T-helper 1 cell treated with Interleukin-12 subunit alpha and Interleukin-12 subunit beta and Interleukin-4 antibody, amounts not matched to agents 30 ng/mL and 1 ng/mL, for 36 hours (primary cell): ENCODE data around the gene HDDC3. TPM values are rescaled to one million over a fixed set of nuclear protein-coding genes. Genes with fewer than 3 reads are reported as not detected.
"Not testable (repeated sequence)": the region's sequence is repeated elsewhere in the genome, so short reads cannot be mapped to it uniquely, and the experiment has no call there.

Source experiments
- intact Hi-C: fragments of 100-400 bp; cut with micrococcal nuclease; formaldehyde crosslinking; loops from one replicate; pipeline ENCODE4 v1.15.1; 2024
- total RNA-seq: library from RNA; stranded (reverse); gene quantifications from 2 replicates; pipeline ENCODE4 v1.2.3, GENCODE V29; 2022

The HDDC3 gene
- total RNA-seq, 1 donor from 2014 or later = 28.6 TPM

DNA sequence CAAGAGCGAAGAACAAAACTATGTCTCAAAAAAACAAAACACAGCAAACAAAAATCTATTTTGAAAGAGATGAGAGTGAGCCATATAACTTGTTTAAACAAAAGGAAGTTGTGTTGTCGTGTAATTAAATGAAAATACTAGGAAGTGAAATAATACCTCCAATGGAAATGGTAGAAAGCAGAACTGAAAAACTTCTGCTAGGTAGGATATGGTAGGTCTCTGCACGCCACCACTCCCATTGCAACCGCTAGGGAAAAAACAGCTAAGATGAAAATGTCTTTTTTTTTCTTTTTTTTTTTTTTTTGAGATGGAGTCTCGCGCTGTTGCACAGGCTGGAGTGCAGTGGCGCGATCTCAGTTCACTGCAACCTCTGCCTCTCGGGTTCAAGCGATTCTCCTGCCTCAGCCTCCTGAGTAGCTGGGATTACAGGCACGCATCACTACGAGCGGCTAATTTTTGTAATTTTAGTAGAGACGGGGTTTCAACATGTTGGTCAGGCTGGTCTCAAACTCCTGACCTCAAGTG lies 35.2 kb downstream of the HDDC3 start:
- intact Hi-C loops = not testable (repeated sequence)

DNA sequence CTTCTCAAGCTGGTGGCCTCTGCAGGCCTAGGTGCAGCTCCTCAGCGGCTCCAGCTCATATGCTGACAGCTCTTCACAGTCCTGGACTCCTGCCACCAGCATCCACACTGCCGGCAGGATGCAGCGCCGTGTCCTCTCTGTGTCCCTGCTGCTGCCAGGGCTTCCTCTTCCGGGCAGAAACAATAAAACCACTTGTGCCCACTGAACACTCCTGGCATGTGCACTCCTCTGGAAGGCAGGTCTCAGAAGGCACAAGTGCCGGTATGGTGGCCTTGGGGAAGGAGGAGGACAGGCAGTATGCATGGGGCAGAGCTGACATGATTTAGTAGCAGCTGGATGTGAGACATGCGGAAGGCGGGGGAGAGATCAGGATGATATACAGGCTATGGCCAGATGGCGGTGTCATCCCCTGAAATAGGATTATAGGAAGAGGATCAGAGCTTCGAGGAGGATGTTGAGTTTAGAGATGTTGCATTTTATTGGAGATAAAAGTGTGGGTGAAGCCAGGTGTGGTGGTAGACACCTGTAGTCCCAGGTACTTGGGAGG lies 36.7 kb downstream of the HDDC3 start:
- intact Hi-C loops = no loop called here

DNA sequence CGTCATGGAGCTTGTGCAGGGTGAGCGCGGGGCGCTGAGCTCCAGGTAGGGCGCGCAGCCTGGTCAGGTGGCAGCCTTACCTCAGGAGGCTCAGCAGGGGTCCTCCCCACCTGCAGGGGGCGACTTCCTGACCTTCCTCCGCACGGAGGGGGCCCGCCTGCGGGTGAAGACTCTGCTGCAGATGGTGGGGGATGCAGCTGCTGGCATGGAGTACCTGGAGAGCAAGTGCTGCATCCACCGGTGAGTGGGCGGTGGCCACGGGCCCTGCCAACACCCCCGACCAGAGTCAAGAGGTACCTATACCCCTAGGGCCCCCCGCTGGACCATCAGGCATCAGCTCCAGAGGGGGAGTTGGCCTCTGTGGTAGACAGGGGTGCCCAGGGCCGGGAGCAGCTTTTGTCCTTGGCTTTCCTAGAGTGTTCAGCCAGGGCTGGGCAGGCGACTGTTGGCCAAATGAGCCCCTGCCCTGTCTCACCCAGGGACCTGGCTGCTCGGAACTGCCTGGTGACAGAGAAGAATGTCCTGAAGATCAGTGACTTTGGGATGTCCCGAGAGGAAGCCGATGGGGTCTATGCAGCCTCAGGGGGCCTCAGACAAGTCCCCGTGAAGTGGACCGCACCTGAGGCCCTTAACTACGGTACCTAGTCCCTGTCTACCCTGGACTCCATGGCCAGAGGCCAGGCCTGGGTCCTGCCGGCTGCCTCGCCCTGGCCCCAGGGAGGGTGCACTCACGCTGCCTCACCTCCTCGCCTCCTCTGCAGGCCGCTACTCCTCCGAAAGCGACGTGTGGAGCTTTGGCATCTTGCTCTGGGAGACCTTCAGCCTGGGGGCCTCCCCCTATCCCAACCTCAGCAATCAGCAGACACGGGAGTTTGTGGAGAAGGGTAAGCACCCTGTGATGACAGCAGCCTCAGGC lies 38.9 kb downstream of the HDDC3 start:
- intact Hi-C loops = no loop called here

DNA sequence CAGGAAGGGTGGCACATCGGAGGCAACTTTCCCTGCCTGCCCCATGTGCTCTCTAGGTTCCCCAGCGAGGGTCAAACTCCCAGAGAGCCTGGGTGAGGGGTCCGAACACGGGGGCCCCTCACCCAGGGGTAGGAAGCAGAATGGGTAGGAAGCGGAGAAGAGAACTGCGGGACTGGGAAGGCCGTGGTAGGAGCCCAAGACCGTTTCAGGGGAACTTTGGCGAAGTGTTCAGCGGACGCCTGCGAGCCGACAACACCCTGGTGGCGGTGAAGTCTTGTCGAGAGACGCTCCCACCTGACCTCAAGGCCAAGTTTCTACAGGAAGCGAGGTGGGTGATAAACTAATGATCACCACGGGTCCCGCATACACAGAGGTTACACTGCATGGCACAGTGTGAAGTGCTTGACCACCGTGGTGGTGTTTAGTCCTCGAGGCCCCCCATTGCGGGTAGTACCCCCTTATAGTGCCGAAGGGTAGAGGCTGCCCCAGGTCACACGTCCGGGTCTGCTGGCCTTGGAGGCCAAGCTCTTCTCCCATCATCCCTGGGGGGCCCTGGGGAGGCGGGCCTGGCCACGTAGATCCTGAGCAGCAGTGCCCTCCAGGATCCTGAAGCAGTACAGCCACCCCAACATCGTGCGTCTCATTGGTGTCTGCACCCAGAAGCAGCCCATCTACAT lies 39.7 kb downstream of the HDDC3 start:
- intact Hi-C loops = no loop called here

DNA sequence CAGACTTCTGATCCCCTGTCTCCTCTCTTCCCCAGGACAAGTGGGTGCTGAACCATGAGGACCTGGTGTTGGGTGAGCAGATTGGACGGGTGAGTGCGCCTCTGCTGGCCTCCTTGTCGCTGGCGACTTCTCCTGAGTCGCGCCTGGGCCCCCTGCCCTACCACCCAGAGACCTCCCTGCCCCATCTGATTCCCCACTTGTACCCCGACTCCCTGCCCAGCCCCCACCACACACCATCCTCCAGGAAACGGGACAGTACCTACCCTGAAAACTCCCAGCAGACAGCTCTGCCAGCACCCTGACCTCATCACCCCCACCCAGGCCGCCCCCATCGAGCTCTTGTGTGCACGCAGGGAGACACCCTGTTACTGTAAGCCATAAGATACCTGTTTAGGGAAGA lies 40.3 kb downstream of the HDDC3 start:
- intact Hi-C loops = no loop called here

DNA sequence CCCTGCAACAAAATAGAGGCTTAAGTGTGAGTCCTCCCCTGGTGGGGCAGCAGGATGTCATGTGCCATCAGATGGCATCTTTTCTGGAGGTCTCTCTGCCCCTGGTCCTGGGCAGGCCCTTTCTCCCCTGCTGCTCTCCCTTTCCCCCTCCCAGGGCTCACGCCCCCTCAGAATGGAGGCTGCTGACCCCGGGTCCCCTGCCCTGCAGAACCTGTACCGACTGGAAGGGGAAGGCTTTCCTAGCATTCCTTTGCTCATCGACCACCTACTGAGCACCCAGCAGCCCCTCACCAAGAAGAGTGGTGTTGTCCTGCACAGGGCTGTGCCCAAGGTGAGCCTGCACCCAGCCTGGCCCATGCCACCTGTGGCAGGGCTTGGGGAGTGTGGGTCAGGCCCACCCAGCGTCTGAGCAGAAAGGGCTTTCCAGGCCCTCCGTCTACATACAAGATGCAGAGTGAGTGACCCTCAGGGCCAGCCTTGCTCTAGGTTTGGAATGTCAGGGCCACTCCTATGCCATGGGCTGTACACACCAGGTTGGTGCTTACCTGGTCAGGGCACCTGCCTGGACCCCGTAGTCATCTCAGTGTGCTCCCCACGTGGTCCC lies 40.9 kb downstream of the HDDC3 start:
- intact Hi-C loops = no loop called here

DNA sequence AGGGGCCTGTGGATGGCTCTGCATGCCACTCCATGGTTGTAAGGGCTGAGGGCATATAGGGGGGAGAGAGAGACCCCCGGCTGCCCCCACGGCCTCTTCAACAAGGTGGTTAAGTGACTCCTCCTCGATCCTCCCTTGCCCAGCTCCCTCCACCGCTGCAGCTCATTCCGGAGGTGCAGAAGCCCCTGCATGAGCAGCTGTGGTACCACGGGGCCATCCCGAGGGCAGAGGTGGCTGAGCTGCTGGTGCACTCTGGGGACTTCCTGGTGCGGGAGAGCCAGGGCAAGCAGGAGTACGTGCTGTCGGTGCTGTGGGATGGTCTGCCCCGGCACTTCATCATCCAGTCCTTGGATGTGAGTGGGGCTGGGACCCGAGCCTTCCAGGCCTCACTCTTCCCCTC lies 41.5 kb downstream of the HDDC3 start:
- intact Hi-C loops = no loop called here

DNA sequence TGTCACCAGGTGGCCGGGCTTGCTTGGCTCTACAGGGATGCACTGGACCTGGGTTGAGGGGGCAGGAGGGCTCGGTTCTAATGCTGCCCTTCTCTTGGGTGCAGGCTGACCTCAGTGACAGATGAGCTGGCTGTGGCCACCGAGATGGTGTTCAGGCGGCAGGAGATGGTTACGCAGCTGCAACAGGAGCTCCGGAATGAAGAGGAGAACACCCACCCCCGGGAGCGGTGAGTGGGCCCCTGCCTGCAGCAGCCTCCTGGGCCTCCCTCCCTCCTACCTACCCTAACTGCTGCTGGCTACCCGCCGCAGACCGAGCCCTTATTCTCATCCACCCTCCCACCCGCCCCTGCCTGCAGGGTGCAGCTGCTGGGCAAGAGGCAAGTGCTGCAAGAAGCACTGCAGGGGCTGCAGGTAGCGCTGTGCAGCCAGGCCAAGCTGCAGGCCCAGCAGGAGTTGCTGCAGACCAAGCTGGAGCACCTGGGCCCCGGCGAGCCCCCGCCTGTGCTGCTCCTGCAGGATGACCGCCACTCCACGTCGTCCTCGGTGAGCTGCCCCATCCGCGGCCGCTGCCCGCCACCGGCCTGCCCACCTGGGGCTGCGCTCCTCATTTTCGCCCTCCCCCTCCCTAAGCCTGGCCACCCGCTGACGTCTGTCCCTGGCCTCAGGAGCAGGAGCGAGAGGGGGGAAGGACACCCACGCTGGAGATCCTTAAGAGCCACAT lies 42.5 kb downstream of the HDDC3 start:
- intact Hi-C loops = loop anchor here (5.0 kb wide), 1 partner anchor 408 kb away; no protein-coding TSS in a partner anchor

DNA sequence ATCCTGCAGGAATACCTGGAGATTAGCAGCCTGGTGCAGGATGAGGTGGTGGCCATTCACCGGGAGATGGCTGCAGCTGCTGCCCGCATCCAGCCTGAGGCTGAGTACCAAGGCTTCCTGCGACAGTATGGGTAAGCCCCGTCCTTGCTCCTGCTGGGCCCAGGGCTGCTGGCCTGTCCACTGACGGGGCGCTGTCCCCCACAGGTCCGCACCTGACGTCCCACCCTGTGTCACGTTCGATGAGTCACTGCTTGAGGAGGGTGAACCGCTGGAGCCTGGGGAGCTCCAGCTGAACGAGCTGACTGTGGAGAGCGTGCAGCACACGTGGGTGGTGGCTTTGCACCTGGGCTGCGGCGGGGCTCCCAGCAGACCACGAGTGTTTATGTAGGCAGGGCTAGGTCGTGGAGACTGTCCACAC lies 43.0 kb downstream of the HDDC3 start:
- intact Hi-C loops = loop anchor here (5.0 kb wide), 1 partner anchor 407 kb away; no protein-coding TSS in a partner anchor

DNA sequence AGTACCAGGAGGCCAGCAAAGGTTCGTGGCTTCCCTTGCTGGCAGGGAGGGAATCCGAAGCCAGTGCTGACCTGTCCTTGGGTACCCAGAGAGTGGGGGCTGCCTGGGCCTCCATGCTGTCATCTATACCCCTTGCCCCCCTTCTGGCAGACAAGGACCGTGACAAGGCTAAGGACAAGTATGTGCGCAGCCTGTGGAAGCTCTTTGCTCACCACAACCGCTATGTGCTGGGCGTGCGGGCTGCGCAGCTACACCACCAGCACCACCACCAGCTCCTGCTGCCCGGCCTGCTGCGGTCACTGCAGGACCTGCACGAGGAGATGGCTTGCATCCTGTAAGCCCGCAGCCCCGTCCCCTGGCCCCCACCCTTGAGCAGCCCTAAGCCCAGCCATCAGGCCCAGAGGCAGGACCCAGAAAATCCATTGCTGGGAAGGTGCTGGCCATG lies 45.3 kb downstream of the HDDC3 start:
- intact Hi-C loops = loop anchor here (5.0 kb wide), 1 partner anchor 405 kb away; no protein-coding TSS in a partner anchor

DNA sequence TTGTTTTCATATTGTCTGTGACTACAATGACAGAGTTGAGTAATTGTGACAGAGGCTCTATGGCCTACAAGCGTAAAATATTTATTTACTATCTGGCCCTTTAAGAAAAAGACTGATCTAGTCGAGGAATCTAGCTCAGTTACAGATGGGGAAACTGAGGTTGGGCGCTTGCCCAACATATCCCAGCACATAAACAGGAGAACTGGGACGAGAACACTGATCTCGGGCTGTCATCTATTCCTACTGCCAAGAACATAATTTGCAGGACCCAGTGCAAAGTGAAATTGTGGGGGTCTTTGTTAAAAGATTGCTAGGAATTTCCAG lies 46.1 kb downstream of the HDDC3 start:
- intact Hi-C loops = loop anchor here (1.0 to 5.0 kb wide), 5 partner anchors 11 to 566 kb away; partner anchors contain the start of gene BLM

DNA sequence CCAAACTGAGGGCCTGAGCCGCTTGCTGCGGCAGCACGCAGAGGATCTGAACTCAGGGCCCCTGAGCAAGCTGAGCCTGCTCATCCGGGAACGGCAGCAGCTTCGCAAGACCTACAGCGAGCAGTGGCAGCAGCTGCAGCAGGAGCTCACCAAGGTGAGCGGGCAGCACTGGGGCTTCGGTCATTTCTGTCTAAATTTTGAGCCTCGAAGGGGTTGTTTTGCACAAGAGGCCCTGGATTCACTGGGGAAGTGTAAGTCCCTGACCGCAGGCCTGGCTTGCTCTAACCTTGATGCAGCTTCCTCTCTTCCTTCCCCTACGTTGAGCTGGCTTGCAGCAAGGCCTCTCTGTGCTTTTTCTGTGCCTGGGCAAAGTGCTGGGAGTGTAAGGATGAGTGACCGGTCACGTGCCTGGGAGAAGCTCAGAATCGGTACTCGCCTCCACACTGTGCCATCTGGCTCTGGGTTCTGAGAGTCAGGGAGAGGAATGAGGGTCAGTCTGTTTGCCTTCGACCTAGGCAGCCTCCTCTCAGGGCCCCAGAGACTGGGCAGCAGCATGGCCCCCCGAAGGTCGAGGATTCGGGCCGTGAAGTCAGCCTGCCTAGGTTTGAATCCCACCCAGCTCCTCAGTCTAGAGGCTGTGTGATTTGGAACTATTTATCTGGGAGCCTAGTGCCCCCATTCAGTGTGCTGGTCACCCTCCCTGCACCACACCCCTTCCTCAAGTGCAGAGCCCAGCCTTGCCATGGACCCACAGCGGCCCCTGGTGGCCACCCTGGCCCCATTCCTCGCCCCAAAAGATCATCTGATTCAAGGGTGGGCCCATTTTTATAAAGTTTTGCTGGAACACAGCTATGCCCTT lies 46.7 kb downstream of the HDDC3 start:
- intact Hi-C loops = loop anchor here (1.0 to 5.0 kb wide), 5 partner anchors 10 to 565 kb away; partner anchors contain the start of gene BLM

DNA sequence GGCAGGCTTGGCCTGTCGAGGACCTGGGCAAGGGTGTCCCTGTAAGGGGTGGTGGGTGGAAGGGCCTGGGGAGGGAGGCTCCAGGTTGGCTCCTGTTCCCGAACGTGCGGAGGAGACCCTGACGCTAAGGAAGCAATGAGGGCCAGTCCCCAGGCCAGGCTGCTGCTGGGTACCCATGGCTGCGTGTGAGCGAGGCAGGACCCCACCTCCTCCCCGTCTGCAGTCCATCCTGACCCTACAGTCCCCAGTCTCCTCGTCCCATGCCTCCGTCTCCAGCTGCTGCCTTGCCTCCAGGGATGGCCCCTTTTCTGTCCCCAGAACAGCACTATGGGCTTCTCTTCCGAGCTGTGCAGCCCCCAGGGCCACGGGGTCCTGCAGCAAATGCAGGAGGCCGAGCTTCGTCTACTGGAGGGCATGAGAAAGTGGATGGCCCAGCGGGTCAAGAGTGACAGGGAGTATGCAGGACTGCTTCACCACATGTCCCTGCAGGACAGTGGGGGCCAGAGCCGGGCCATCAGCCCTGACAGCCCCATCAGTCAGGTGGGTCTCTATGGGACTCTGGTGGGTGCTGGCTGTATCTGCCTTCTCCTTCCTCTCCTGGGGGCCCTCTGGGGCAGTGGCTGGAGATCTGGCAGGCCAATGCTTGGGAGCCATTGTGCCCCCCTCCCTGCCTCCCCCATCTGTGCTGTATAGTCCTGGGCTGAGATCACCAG lies 47.5 kb downstream of the HDDC3 start:
- intact Hi-C loops = loop anchor here (5.0 kb wide), 1 partner anchor 403 kb away; no protein-coding TSS in a partner anchor

DNA sequence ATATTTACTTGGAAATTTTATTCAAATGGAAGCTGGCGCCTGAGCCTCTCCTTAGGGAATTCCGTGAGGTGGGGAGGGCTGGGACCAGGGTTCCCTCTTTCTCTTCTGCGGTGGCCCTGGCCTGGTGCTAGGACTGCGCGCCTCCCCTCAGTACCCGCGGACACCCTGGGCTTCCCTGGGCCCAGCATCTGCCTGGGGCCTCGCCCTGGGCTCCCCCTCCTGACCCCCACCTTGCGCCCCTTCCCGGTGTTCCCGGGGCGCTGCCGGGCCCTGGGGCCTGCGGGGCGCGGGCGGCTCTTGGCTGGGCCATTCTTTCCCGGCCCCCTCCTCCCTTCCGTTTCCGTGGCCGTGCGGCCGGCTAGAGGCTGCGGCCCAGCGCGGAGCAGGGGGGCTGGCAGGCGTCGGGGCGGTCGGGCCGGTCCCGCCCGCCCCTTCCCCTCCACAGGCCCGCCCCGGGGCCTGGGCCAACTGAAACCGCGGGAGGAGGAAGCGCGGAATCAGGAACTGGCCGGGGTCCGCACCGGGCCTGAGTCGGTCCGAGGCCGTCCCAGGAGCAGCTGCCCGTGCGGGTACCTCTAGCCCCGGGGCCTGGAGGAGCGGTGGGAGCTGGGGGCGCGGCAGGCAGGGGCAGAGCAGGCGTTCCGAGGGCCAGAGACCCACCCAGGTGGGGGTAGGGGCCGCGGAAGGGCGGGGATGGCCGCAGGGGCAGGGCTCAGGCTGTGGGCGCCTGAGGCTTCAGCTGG lies 48.2 kb downstream of the HDDC3 start, which contains the start of gene FES:
Gene FES (plus strand): TSS at position 529 of the 743 bp plus-strand sequence. CDS start 542 bp downstream, outside the sequence.
- intact Hi-C loops = no loop called here

DNA sequence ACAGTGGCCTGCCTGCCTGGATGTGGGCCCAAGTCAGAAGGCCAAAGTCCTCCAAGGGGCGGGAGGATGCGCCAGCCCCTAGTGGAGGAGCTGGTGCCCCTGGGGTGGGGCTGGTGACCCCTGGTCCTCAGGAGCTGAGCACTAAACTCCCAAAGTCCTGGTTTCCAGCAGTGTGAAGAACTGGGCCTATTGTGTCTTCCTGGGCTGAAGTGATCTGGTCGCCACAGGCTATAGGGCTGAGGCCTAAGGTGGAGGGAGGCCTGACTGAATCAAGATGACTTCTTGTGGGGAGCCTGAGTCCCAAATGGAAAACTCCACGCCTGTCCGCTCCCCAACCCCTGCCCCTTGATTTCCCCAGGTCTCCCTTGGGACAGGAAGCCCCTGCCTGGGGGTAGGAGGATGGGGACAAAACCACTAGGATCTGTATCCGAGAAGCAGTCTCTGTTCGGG lies 48.8 kb downstream of the HDDC3 start:
- intact Hi-C loops = no loop called here

DNA sequence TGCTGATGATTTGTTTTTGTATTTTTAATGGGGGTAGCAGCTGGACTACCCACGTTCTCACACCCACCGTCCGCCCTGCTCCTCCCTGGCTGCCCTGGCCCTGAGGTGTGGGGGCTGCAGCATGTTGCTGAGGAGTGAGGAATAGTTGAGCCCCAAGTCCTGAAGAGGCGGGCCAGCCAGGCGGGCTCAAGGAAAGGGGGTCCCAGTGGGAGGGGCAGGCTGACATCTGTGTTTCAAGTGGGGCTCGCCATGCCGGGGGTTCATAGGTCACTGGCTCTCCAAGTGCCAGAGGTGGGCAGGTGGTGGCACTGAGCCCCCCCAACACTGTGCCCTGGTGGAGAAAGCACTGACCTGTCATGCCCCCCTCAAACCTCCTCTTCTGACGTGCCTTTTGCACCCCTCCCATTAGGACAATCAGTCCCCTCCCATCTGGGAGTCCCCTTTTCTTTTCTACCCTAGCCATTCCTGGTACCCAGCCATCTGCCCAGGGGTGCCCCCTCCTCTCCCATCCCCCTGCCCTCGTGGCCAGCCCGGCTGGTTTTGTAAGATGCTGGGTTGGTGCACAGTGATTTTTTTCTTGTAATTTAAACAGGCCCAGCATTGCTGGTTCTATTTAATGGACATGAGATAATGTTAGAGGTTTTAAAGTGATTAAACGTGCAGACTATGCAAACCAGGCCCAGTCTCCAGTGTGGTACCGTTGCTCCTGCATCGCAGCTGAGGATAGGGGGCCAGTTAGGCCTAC lies 49.4 kb downstream of the HDDC3 start:
- intact Hi-C loops = no loop called here

DNA sequence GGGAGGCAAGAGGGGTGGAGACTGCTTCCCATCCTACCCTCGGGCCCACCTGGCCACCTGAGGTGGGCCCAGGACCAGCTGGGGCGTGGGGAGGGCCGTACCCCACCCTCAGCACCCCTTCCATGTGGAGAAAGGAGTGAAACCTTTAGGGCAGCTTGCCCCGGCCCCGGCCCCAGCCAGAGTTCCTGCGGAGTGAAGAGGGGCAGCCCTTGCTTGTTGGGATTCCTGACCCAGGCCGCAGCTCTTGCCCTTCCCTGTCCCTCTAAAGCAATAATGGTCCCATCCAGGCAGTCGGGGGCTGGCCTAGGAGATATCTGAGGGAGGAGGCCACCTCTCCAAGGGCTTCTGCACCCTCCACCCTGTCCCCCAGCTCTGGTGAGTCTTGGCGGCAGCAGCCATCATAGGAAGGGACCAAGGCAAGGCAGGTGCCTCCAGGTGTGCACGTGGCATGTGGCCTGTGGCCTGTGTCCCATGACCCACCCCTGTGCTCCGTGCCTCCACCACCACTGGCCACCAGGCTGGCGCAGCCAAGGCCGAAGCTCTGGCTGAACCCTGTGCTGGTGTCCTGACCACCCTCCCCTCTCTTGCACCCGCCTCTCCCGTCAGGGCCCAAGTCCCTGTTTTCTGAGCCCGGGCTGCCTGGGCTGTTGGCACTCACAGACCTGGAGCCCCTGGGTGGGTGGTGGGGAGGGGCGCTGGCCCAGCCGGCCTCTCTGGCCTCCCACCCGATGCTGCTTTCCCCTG lies 50.2 kb downstream of the HDDC3 start:
- intact Hi-C loops = no loop called here
